NCI-H1092 treated with DMSO at 0.1 percent for 48 hours (cell line): ENCODE measurements around the gene POLR3GL.

Experiments used
- DNase-seq: peaks from one replicate; lab custom pipeline; 2025; lab: John Stamatoyannopoulos, UW

POLR3GL gene

DNA sequence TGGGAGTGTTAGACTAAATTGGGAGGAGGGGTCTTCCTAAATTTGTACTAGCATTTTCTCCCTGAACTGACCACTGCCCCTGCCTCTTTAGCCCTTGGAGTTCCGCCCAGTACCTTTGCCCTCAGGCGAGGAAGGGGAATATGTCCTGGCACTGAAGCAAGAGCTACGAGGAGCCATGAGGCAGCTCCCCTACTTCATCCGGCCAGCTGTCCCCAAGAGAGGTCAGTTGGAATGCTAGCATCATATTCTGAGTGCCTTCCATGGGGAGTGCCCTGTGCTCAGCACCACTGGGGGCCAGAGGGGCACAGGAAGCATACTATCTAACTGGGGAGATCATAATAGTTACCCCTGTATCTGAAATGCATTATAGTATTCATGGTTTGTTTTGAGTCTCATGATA lies 10.7 kb downstream of the POLR3GL start:
- no peak for DNase-seq

DNA sequence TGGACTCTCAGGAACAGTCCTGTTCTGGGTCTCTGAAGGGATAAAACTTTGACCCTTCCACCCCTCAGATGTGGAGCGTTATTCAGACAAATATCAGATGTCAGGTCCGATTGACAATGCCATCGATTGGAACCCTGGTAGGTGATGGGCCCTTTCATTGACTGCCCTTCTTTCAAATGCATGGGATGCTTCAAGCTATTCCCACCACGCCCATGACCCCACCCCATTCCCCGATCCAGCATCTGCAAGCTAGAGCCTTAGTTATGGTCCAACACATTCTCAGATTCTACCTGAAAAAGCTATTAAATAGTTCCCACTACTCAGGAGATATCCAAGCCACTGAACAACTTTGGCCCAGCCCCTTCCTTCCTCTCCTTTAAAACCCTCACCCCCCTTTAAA lies 12.5 kb downstream of the POLR3GL start:
- DNase-seq = no peak

DNA sequence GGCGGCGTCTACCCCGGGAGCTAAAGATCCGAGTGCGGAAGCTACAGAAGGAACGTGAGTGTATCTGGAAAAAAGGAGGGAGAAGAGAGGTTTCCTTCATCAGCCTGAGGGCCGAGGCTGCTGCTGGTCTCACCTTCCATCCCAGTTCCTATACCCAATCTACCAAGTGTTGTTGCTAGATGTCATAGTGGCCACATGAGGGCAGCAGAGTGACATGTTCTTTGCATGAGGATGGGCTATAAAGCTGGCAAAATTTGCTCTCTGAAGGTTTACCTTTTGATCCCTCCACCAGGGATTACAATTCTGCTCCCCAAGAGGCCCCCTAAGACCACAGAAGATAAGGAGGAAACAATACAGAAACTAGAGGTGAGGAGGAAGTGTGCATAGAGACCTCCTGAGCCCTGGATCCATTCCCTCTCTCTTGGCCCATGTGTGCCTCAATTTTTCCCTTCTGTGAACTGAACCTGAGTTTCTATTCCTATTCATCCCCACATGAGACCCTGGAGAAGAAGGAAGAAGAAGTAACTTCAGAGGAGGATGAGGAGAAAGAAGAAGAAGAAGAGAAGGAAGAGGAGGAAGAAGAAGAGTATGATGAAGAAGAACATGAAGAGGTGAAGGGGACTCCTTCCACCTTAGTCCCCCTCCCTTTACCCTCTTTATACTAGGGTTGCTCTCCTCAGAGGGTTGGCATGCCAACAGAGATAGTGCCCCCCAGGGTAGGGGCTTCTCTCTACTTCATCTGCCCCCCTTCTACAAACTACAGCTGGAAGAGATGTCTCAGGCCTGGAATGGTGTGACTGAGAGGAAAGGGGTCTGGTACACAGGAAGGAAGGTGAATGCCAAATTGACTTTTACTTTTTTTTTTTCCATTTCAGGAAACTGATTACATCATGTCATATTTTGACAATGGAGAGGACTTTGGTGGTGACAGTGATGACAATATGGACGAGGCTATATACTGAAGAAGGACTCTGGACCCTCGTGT lies 13.3 kb downstream of the POLR3GL start:
- peak; percentile 85 for DNase-seq

DNA sequence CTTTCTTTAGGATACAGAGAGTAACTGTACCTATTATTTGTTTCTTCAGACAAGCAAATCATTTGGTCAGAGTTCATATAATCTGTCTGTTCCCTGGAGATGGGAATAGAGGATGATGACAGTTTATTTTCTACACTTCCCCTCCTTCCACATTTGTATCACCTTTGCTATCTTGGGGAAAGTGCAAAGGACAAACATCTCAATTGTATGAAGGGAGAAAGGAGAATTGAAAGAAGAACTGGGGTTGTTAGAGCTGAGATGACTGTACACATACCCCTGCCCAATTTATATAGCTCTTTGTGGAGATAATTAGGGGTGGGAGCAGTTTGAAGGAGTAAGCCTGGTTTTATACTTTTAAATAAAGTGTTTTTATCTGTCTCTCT lies 14.0 kb downstream of the POLR3GL start:
- DNase-seq = no peak

DNA sequence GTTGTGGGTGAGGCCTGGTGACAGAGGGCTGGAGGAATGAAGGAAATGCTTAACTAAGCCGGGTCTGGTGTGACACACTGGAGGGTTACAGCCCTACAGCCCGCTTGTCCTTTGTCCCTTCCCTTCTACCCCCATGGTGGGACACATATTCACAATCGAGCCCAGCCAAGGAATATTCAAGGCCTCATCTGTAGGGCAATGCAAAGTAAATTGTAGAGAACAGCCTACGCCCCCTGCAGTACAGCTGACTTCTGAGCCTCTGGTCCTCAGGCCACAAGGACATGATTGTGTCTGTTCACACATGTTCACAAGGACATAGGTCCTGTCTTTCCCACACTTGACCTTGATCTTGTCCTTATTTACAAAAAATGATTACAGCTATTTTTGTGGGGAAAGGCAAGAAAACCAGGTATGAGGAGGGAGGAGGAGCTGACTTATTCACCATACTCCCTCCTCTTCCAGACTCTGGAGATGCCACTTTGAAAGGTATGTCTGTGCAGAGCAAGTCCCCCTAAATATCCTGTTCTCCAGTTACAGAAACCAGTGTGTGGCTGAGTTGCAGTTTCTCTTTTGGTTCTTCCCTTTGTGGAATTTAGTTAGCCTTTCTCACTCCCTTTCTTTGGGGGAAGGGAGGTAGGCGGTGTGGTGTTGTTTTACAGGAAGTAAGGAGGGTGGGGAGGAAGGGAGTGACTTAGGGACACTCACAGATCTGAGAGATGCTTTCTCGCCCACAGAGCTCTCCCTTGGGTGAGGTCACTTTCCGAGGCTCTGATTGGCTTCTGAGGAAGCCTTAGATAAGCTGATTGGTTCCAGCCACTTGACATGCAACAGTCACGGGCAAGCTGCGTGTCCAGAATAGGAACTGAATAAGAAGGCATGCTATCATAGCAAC lies 14.6 kb downstream of the POLR3GL start:
- DNase-seq = no peak

DNA sequence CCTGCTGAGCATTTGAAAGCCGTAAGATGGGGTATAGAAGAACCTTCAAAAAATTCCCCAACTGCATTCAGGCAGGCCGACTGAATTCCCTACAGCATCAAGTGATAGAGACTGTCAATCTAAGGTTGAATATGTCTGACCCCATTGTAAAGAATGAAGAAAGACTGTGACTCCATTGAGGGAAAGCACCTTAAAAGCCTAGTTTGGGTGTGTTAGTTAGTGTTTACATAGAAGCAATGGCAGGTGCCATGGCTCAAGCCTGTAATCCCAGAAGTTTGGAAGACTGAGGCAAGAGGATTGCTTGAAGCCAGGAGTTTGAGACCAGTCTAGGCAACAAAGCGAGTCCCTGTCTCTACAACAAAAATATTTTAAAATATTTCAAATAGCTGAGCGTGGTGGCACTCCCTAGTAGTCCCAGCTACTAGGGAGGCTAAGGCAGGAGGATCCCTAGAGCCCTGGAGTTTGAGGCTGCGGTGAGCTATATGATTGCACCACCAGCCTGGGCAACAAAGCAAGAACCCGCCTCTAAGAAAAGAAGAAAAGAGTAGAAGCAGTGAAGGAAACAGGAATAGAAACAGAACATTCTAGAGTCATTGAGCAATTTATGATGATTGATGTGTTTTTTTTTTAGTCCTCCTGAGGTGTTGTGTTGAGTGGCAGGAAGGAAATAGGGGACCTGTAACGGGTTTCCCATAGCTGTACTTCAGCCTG lies 15.4 kb downstream of the POLR3GL start:
- no peak for DNase-seq

DNA sequence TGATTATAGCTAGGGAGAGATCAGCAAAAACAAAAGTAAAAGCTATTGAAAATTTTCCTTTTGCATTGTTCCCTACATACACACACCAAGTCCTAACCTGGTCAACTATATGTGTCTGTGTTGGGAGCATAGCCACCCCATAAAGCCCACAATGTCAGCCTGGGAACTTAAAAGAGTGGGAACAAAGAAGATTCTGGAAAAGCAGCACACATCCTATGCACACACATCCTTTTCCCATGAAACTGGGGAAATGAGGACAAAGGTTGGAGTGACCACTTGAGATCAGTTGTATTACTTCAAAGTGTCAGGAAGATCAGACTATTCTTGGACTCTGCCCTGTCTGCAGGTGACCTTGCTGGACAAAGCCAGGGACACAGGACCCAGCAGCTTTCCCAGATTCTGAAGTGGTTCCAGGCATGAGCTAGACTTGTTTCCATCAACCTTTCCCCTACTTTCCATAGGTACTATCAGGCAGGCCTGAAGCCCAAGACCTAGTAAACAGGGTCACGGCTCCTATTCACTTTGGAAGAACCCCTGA lies 16.0 kb downstream of the POLR3GL start:
- no peak for DNase-seq

DNA sequence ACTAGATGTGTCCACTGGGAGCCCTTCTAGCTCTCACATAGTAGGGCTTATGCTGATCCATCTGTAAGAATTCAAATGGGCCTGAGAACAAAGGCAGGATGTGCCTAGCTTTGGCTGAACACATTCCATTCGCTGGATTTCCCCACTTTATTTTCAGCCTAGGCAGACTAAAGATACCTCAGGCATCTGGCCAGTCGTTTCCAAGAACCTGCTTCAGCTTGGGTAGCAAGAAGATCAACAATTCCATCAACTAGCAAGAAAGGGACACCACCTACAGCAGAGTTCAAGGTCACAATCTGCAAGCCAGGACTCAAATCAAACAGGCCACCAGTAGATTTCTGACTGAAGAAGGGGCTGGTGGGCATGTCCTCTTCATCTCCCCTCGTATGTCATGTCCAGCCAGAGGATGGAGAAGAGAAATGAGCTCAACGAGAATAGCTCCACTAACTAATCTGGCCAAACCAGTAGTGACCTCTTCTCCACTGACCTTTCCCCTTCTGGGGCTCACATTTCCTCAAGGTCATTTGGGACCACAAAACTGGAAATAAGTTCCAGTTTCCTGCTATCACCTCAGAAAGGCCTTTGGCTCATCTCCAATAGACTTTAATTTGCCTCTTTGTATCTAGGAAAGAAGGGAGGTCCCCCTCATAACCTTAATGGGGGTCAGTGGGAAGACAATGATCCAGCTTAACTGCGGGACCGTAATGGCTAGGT lies 17.7 kb downstream of the POLR3GL start:
- DNase-seq = no peak

DNA sequence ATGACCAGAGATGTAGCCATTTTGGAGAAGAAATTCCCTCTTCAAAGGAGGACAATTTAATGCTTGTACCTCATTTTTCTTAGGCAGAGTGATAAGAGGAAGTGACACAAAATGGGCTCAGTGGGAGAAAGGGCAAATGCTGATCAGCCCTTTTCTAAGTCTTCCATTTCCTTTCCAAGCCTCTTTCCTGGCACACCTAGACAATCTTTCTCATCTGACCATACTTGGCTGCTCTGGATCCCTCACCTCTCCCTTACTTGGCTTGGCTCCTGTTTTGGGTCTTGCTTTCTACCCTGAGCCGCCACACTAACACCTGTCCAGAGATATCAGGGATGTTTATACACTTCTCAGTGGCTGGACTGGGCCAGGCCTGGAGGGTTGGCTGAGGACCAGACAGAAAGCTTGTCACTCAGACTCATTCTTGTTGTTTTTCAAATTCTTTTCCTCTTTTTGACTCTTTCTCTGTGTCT lies 18.8 kb downstream of the POLR3GL start:
- no peak for DNase-seq

DNA sequence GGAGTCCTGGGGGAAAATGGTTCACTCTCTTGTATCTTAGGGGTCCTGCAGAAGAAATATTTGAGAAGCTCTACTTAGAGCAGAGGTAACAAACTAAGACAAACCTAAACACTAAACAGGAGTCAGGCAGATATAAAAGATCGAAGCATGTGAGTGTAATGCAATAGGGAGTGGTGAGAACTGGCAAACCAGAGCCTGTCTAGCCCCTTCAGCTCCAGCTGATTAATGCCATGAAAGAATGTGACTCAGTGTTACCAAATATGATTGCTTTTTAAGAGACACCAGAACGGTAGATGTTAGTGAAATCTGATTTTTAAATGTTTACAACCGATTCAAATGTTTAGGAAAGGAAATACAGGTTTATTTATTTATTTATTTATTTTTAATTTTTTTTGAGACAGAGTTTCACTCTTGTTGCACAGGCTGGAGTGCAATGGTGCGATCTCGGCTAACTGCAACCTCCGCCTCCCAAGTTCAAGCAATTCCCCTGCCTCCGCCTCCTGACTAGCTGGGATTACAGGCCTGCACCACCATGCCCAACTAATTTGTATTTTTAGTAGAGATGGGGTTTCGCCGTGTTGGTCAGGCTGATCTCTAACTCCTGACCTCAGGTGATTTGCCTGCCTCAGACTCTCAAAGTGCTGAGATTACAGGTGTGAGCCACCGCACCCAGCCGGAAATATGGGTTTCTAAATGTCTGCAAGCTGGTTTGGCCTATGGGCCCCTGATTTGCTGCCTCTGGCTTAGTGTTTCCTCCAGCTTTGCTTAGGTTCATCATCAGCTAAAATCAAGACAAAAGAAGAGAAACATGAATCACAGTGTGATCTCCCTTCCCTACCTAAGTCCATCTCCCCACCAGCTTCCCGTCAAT lies 19.7 kb downstream of the POLR3GL start:
- DNase-seq = no peak

DNA sequence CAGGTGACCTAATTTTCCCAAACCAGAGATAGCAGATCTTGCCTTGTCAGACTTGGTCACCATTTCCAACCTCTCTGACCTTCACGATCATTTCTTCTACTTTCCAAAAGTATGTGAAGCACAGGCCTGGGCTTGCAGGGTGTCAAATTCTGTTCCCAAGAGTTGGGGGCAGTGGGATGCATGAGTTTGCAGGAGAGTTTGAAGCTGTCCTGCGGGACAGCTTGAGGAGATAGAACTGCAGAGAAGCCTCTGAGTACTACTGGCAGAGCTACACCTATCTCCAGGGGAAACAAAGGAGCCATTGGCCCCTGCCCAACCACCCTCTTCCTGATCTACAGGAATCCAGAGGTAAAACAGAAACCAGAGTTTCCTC lies 20.6 kb downstream of the POLR3GL start:
- no peak for DNase-seq

DNA sequence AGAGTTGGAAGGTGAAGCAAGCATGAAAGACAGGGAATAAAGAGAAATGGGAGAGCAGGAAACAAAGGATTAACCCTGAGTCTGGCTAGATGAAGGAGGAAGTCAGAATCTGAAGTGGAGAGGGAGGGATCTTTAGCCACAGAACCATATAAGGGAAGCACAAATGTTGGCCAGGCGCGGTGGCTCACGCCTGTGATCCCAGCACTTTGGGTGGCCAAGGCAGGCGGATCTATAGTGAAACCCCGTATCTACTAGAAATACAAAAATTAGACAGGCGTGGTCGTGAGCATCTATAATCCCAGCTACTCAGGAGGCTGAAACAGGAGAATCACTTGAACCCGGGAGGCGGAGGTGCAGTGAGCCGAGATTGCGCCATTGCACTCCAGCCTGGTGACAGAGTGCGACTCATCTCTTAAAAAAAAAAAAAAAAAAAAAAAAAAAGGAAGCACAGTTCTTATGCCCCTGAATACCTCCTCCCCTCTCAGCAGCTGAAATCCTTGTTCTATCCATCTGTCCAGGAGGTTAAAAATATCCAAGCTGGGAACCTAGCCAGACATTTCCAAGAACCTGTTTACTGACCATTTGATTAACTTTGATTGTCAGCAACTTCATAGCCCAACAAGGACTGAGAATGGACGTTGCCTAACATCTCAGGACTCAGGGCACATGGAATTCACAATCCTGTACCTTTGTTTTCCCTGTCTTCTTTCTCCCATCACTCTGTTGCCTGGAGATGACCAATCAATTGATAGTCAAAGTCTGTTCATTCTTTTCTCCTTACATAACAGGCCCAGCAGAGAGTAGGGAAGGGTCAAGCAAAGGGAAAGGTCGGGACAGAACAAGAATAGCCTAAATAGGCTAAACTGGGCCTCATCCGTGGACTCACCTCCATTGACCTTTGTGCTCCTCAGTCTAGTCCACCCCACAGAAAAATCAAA lies 21.3 kb downstream of the POLR3GL start:
- DNase-seq = peak; percentile 59

DNA sequence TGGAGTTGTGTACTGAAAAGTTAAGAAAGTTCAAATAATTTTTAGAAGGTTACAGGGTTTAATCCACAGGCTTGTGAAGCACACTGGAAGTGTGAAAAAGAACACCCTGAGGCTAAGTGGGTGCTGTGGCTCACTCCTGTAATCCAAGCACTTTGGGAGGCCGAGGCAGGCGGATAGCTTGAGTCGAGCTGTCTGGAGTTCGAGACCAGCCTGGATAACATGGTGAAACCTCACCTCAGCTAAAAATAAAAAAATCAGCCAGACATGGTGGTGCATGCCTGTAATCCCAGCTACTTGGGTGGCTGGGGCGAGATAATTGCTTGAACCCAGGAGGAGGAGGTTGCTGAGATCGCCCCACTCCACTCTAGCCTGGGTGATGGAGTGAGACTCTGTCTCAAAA lies 22.1 kb downstream of the POLR3GL start:
- no peak for DNase-seq

DNA sequence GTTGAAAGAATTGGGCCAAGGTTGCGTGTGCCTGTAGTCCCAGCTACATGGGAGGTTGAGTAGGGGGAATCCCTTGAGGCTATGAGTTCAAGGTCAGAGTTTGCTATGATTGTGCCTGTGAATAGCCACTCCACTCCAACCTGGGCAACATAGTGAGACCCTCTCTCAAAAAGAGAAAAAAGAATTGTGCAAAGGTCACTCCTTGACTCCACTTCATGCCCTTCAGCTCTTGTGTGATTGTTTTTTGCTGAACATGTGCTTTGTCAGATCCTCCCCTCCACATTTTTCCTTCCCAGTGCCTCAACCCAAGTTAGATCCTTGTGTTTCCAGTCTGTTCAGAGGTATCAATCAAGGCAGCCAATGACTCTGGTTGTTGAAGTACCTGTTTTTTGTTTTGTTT lies 23.4 kb downstream of the POLR3GL start:
- no peak for DNase-seq

DNA sequence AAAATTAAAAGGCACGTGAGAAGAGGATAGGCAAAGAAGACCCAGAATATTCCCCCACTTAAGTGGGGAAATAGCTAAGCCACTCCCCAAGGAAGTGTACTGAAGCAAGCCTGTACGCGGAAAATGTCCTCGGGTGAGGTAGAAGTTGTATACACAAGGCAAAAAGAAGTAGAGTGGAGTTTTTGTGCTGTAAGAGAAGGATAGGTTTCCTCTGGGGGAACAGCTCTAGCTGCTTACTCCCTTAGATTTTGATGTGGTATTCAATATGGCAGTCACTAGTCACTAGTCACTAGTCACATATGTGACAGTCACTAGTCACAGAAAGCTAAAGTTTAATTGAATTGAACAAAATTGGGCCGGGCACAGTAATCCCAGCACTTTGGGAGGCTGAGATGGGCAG lies 24.3 kb downstream of the POLR3GL start:
- DNase-seq = no peak

DNA sequence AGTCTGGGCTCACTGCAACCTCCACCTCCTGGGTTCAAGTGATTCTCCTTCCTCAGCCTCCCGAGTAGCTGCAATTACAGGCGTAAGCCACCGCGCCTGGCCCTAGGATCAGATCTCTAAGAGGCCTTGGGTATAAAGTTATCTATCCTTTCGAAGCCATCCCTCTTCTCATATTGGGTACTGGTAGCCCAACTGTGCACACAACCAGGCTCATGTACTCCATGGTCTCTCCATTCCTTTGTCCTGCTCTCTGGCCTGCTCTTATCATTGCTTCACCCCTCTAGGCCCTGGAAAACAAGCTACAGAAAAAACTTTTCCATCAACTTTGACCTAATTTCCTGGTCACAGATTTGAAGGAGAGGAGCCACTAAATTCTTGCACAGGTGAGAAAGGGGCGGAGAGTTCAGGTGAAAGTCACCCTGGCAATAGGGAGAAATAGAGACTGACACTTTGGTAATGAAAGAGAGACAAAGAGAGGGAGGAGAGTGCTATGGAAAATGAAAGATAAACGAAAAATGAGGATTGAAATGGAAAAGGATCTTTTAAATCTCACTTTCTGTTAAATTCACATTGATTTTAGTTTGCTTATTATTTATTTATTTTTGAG lies 25.9 kb downstream of the POLR3GL start:
- DNase-seq = peak; percentile 39

DNA sequence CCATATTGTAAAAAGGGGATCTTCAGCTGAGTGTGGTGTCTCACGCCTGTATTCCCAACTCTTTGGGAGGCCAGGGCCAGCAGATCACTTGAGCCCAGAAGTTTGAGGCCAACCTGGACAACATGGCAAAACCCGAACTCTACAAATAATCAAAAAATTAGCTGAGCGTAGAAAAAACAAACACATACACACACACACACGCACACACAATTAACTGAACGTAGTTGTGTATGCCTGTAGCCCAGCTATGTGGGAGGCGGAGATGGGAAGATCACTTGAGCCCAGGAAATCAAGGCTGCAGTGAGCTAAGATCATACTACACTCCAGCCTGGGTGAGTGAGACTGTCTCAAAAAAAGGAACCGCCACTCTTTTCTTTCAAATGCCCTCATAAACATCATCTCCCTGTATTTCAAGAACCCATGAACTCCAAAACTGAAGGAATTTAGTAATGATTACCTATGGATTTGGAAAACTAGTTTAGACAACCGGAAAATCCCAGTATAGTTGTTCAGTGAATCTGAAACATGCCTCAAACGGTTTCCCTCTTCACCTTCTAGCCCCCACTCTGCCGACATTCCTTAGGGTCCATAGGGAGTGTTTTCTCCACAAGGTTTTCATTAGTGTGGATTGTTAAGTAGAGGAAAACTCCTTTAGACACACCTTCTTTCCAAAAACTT lies 27.4 kb downstream of the POLR3GL start:
- no peak for DNase-seq

DNA sequence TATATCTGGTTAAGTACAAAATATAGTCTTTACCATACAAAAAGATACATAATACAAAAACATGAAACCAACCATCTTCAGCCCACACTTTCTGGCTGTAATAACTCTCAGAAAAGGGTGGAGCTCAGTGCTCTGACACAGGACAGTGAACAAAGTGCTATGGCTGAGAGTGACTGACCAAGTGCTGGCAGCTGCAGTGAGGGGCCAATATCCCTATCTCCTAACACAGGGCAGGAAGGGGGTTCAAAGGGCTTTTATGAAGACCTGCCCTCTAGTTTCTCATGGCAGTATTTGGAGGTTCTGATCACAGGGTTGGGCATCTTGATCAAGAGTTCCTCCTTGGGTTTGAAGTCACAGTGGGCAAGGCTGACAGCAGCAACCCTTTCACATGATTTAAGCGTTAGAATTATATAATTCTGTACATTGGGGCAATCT lies 28.0 kb downstream of the POLR3GL start:
- DNase-seq = no peak
